DMS153 (cell line): ENCODE measurements around the gene WASF2.

Experiments
- DNase-seq: peaks from one replicate; lab custom pipeline; 2025; lab: John Stamatoyannopoulos, UW

The WASF2 gene

DNA sequence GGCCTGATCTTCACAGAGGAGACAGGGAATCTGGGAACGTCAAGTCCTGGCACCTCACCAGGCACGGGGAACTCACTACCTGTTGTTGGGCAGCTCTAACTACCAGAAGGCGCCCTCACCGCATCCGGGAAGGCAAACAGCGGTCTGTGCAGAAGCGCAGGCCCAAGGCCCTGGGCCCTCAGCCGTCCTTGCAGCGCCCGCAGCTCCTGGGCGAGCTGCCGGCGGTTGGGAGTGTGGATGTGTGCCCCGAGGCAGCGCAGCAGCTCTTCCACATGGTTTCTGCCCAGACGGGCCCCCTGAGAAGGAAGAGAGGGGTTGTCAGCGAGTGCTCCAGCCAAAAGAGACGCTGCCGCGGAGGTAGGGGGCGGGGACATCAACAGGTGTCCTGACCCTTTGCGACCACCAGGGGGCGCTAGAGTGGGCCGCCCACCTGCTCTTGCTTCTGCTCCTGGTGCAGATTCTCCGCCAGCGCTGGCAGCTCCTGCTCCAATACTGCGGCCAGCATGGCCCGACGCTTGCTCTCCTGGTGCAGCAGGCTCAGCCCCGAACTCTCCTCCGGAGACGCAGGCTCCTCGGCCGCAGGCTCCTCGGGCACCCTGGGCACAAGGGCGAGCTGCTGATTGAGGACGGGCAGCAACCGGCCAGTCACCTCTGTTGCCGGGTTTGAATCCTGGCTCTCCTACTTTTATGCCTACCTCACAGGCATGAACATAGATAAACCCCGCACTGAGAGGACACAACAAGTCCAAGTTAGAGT lies 132.5 kb downstream of the WASF2 start:
- DNase-seq: peak; percentile 65

DNA sequence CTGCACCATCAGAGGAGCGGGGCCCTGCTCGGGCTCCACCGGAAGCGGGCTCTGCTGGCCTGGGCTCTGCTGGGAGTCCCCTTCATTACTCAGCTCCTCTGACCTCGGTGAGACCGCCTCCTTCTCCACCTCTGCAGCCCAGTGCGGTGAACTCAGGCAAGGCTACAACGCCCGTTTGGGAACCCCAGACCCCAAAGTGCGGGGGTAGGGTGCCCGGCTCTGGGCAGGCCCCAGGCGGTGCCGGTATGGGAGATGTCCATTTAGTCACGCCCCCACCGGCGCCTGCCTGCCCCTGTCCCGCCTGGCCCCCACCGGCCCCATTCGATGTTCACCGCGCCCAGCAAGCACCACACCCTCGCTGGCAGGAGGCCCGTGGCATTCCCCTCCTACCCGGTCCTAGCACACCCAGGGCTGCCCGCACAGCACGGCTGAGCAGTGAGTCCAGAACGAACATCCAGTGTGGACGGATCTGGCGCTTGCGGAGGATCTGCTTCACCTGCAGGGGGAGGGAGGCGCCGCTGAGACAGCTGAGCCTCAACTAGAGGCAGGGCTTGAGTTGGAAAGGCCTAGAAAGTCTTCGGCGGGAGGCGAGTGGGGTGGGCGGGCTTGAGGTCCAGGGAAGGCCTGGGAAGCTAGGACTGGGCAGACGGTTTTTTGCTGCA lies 133.2 kb downstream of the WASF2 start:
- DNase-seq: no peak

DNA sequence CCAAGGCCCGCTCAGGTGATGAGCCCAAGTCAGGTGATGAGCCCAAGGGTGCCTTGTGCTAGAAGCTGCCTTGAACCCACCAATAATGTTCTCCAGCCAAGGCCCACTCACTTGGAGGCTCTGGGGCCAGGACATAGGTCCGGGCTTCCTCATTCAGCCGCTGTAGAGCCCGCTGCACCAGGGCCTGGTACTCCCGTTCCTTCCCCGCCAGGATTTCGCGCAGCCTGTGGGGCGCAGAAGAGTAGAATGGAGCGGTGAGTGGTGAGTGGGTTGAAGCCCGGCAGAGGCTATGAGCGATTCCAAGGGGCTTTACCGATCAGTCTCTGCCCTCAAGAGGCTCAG lies 133.7 kb downstream of the WASF2 start:
- no peak for DNase-seq

DNA sequence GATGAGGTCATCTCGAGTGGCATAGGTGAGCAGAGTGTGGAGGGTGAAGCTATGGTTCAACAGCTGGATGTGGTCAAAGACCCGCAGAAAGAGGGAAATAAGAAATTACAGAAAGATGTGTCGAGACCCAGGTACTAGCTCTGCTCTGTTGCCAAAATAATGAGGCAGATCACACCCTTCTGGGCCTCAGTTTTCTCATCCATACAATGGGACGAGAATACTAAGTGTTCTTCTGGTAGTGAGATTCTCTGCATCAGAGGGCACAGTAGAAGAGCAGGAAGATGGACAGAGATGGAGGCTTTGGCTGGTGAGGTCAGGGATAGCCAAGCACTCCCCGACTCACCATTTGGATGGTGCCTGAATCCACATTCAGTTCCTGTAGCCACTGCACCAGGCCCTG lies 134.3 kb downstream of the WASF2 start:
- DNase-seq: no peak
